GM20000 (cell line): Measurements from ENCODE around the gene SERPINB4.

Experiments
- DNase-seq: peaks from one replicate; pipeline ENCODE4 v3.0.0; 2012; ENCODE audit warnings: low spot score
- TF ChIP-seq, protein P1 (sequence below): IDR thresholded peaks from 2 replicates; pipeline ENCODE4 v1.5.1; 2012; ENCODE audit warnings: mild to moderate bottlenecking, control low read depth; ENCODE audit errors: extremely low read depth, missing control alignments

SERPINB4 gene

DNA sequence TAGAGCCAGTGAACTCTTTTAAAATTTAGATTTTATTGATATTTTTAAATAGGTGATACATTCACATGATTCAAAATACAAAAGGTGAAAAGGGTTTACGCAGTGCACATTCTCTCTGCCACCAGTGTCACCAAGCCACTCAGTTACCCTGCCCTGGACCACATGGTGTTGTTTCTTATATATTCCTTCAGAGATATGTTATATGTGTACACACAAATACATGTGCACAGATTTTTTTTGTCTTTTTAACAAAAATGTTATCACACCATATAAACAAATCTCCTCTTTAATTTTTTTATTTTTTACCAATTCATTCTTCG, 26.2 kb downstream of the SERPINB4 start:
- TF ChIP-seq, protein P1, sequence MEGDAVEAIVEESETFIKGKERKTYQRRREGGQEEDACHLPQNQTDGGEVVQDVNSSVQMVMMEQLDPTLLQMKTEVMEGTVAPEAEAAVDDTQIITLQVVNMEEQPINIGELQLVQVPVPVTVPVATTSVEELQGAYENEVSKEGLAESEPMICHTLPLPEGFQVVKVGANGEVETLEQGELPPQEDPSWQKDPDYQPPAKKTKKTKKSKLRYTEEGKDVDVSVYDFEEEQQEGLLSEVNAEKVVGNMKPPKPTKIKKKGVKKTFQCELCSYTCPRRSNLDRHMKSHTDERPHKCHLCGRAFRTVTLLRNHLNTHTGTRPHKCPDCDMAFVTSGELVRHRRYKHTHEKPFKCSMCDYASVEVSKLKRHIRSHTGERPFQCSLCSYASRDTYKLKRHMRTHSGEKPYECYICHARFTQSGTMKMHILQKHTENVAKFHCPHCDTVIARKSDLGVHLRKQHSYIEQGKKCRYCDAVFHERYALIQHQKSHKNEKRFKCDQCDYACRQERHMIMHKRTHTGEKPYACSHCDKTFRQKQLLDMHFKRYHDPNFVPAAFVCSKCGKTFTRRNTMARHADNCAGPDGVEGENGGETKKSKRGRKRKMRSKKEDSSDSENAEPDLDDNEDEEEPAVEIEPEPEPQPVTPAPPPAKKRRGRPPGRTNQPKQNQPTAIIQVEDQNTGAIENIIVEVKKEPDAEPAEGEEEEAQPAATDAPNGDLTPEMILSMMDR: no peak
- DNase-seq: no peak

DNA sequence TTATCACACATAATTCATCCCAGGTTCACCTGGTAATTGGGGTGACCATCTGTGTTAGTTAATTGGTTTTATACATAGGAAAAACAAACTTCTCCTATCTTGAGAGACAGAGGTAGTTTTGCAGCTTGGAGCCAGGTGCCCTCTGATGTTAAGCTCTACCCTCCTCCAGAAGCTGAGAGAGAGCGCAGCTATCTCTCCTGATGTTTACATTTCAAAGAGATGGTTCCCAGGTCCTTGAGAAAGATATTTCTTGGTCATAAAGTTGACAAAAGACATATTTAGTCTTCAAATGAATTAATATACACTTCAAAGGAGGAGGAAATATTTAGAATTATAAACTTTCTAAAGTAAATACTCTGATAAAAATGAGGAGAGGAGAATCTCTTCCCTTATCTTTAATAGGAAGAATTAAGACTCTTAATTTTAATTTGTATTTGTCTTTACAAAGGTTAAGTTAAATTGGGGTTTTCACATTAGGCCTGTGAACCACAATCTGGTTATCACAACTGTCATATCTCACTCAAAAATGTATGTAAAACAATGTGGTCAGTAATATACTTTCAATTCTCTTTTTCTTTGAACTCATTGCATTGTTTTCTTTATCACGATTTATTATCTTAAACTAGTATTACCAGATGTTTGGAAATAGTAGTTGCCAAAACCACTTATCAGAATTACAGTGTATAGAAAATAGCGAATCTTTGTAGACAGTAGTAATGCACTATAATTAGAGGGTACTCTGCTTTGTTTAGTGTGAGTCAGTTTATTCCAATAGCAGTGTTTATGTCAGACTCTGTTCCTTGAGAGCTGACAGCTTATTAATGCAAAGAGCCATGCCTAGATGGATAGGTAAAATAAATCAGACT, 26.8 kb downstream of the SERPINB4 start:
- TF ChIP-seq, protein P1: no peak
- DNase-seq: no peak

DNA sequence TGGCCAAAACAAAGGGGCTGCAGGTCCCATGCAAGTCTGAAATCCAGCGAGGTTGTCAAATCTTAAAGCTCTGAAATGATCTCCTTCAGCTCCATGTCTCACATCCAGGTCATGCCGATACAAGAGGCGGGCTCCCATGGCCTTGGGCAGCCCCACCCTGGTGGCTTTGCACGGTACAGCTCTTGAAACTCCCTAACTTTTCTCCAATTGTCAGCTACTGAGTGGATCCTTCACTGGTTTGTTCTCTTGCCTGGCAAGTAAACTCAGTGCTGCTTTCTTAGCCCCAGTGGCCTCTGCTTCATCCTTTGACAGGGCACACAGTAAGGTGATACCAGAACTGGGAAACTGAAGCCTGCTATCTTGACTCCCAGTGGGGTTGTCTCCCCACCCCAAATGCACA, 30.6 kb downstream of the SERPINB4 start:
- DNase-seq: no peak
- TF ChIP-seq, protein P1: no peak

DNA sequence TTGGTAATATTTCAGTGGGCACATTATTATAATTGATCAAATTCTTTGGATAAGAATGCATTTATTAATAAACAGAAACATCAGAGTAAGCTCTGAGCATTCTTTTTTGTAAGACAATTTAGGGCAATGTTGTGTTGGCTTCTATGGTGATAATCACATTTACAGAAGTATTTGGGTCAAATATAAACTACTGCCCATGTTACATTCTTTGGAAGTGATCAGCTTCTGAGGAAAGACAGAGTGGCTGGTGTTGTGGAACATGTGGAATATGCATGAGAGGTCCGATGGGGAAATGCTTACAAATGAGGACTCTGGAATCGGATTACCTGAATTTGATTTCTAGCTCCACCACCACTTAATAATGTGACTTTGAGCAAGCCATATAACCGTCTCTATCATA, 37.5 kb downstream of the SERPINB4 start:
- DNase-seq: no peak

DNA sequence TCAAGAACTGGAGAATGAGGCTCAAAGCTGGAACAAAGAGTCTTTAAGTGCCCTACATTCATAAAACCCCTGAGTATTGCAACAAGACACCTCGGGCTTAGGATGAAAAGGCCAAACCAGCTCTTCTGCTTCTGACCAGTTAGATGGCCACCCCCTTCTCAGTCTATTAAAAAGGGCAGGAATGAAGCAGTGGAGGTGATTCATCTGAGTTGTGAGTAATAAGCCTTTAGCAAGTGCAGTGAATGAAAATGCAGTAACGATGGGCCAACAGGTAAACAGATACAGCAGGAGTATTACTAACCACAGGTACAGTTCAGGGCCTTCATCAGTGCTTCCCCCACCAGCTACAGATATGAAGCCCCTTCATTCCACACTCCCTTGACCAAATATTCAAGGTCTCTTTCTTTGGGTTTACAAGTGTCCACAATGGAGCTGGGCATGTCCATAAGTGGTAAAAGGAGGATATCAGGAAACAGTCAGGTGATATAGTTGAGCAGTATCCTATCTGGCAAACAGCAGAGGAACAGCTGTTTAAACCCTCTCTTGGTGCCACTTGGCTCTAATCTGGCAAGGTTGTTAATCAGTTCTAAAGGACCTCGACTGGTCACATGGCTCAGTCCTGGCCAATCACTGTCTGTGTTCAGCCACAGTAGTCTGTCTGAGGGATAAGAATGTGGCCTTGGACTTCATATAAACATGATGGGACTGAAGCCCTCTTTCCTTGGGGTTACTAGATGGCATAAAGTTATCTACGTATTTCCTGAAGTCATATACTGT, 39.1 kb downstream of the SERPINB4 start:
- TF ChIP-seq, protein P1: no peak
- no peak for DNase-seq

More for the DNA sequence above, 37.5 kb downstream of the SERPINB4 start:
- TF ChIP-seq, protein P1: no peak

DNA sequence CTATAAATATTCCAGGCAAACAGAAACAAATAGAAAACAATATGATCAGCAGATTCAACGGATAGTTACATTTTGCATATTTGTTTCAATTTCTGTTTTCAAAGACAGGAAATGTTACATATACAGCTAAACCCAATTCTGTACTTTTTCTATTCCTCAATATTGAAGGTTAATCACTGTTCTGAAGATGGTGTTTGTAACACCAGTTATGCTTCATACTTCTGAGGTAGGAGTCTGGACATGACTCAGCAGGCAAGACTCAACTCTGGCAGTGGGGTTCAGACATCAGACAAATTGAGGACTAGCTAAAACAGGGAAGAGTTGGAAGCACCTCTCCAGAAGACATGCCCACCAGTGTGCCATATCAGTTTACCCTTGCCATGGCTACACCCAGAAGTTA, 40.3 kb downstream of the SERPINB4 start:
- DNase-seq: peak; percentile 60
- TF ChIP-seq, protein P1: no peak

DNA sequence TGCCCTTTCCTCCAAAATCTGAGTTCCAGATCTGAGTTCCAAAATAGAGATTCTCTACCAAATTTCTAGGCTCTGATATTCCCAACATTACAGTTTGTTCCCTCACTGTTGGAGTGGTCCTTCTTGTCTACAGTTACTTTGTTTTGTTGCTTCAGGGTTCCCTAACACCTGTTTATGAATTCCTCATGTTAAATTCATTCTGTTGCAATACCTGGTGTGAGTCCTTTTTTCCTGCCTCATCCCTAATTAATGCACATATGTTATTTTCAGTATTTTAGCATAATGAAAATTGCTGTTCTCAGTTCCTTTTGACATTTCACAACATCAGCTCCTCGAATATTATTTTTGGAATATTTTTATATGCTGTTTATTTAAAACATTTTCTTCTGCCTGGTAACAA, 40.7 kb downstream of the SERPINB4 start:
- no peak for DNase-seq
- TF ChIP-seq, protein P1: no peak
